ENCODE data around the gene PDE1A. TPM values are rescaled to one million over a fixed set of nuclear protein-coding genes. Genes with fewer than 3 reads are reported as not detected.

Gene PDE1A
- total and polyA plus RNA-seq, 2 of the 4 experiments (the other 2 are of a cell fraction) = 0.24 to 0.90 TPM

DNA sequence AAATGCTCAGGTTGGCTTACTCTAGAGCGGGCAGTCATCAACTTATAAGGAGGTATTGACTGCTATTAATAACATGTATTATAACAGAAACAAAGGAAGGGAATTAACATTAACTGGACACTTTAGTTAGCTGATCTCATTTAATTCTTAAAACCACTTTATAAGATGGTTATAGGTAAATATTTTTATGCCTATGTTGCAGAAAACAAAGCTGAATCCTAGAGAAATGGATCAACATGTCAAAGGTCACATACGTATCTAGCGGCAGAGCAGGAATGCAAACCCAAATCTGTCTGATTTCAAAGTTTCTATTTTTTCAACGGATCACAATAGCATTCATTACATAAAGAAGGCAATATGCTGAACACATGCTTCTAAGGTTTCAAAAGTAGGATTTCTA lies 200.0 kb downstream of the PDE1A start:
- Histone ChIP-seq H2BK5ac (ENCODE audit: low read depth, low read length, poor library complexity, severe bottlenecking) (no peak overlapping the region), H3K56ac (ENCODE audit: extremely low read depth, insufficient read depth, low read length) (no peak overlapping the region), H4K8ac (ENCODE audit: low read depth in 2 of 2, low read length in 2 of 2) (no peak overlapping the region), H2AFZ (replicated peaks; ENCODE audit: low read length, poor library complexity) (no peak overlapping the region), H3K9ac (ENCODE audit: low read depth, low read length) (no peak overlapping the region), H3K23ac (ENCODE audit: low read depth, low read length) (no peak overlapping the region), H3K4me2 (ENCODE audit: low read depth, low read length) (no peak overlapping the region), H3K9me1 (ENCODE audit: insufficient read depth, low read length) (no peaks in the 10 kb centered on the region), H3K4ac (ENCODE audit: low read depth, low read length) (no peak overlapping the region), H4K20me1 (ENCODE audit: insufficient read depth, low read length) (no peaks in the 10 kb centered on the region), H3K4me3 (ENCODE audit: insufficient read depth, low read depth, low read length) (no peak overlapping the region), H4K91ac (ENCODE audit: insufficient read depth, low read depth, low read length) (no peak overlapping the region), H4K5ac (ENCODE audit: low read depth, low read length) (no peak overlapping the region), H3K18ac (ENCODE audit: low read depth, low read length) (no peak overlapping the region), H3K14ac (replicated peaks; ENCODE audit: low read depth, low read length) (no peak overlapping the region), H3K27ac (ENCODE audit: insufficient read depth, low read length) (no peak overlapping the region), H3K27me3 (ENCODE audit: control insufficient read depth, insufficient read depth, low read length) (no peaks in the 10 kb centered on the region), H3K9me3 (ENCODE audit: control insufficient read depth, insufficient read depth, low read length) (no peaks in the 10 kb centered on the region), H3K4me1 (ENCODE audit: control insufficient read depth, insufficient read depth, low read length) (no peaks in the 10 kb centered on the region; the same call in 1 of the 2 replicates), H2BK120ac (ENCODE audit: low read depth, low read length) (no peak overlapping the region), H2AK9ac (replicated peaks; ENCODE audit: low read depth, low read length, poor library complexity) (no peak overlapping the region), H2AK5ac (ENCODE audit: low read depth, low read length) (no peak overlapping the region), H2BK20ac (ENCODE audit: low read depth, low read length) (no peak overlapping the region), H3K36me3 (ENCODE audit: control insufficient read depth, insufficient read depth, low read length) (no peaks in the 10 kb centered on the region), H3K79me1 (ENCODE audit: low read depth in 1 of 2, low read length in 2 of 2) (no peaks in the 10 kb centered on the region), H2BK15ac (ENCODE audit: low read depth, low read length) (no peak overlapping the region)
- in situ Hi-C loops (cut with MboI; ENCODE audit: low sequenced_read_pairs) = no loop called here
- CTCF ChIA-PET = interaction anchor here (0.9 kb wide), 1 partner anchor 60 kb away, joined by 4 read pairs; no protein-coding TSS in a partner anchor
- POLR2A ChIA-PET (ENCODE audit: unreplicated experiment) = no interaction called here
- no TSS peak for BruUV-seq (replicated peaks)
- DNase-seq (no peak), ATAC-seq (ENCODE audit: low read depth) (no peak)
- dilution Hi-C loops (cut with HindIII; ENCODE audit: low sequenced_read_pairs, unreplicated experiment) = no loop called here
- WGBS, 2 experiments (ENCODE audit: extremely low coverage in 2 of 2, insufficient read length in 1 of 2) = no CpG with 5 or more reads among the region's 4 CpGs
- intact Hi-C loops (cut with micrococcal nuclease) = no loop called here
- TF ChIP-seq MAFK (IDR thresholded peaks at IDR 0.05; ENCODE audit: low read depth, low read length) (peak; percentile 61), RAD21 (IDR thresholded peaks at IDR 0.05; ENCODE audit: low read length) (no peak), RFX5 (IDR thresholded peaks at IDR 0.05; ENCODE audit: low read depth, low read length) (no peak)
- TF ChIP-seq, protein P1, sequence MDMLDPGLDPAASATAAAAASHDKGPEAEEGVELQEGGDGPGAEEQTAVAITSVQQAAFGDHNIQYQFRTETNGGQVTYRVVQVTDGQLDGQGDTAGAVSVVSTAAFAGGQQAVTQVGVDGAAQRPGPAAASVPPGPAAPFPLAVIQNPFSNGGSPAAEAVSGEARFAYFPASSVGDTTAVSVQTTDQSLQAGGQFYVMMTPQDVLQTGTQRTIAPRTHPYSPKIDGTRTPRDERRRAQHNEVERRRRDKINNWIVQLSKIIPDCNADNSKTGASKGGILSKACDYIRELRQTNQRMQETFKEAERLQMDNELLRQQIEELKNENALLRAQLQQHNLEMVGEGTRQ (IDR thresholded peaks at IDR 0.05; ENCODE audit: low read depth, low read length) = no peak
